ENCODE results near the gene TYROBP.
"Not testable (repeated sequence)": the region's sequence is repeated elsewhere in the genome, so short reads cannot be mapped to it uniquely, and the experiment has no call there.

The TYROBP gene

GRCh38 chr19:35931874-35932202, 23.7 kb upstream of the TYROBP start:
- no peak for DNase-seq (ENCODE audit: low read depth in 2 of 2)

GRCh38 chr19:35931161-35931873, 23.2 kb upstream of the TYROBP start:
- DNase-seq (ENCODE audit: low read depth in 2 of 2): peak; percentile 98

- no peak for DNase-seq (ENCODE audit: low read depth in 2 of 2)
These were observed 21.8 kb upstream of the TYROBP start for GRCh38 chr19:35929876-35930275.

- DNase-seq (ENCODE audit: low read depth in 2 of 2): no peak
These were observed 20.4 kb upstream of the TYROBP start for GRCh38 chr19:35928507-35928906.

GRCh38 chr19:35925501-35925900, 17.4 kb upstream of the TYROBP start:
- no peak for DNase-seq (ENCODE audit: low read depth in 2 of 2)

GRCh38 chr19:35921012-35921411, 12.9 kb upstream of the TYROBP start:
- no peak for DNase-seq (ENCODE audit: low read depth in 2 of 2)

GRCh38 chr19:35919306-35919705, 11.2 kb upstream of the TYROBP start:
- DNase-seq (ENCODE audit: low read depth in 2 of 2): no peak

GRCh38 chr19:35915443-35915842, 7.3 kb upstream of the TYROBP start:
- no peak for DNase-seq (ENCODE audit: low read depth in 2 of 2)

- no peak for DNase-seq (ENCODE audit: low read depth in 2 of 2)
These were observed 5.5 kb upstream of the TYROBP start for GRCh38 chr19:35913589-35913988.

- DNase-seq (ENCODE audit: low read depth in 2 of 2): no peak
These were observed 3.7 kb upstream of the TYROBP start for GRCh38 chr19:35911790-35912189.

GRCh38 chr19:35911173-35911572, 3.1 kb upstream of the TYROBP start:
- DNase-seq (ENCODE audit: low read depth in 2 of 2): no peak

- DNase-seq (ENCODE audit: low read depth in 2 of 2): not testable (repeated sequence)
These were observed 2.3 kb upstream of the TYROBP start for GRCh38 chr19:35910355-35910754.

- DNase-seq (ENCODE audit: low read depth in 2 of 2): no peak
These were observed 1.6 kb upstream of the TYROBP start for GRCh38 chr19:35909684-35910035.

- DNase-seq (ENCODE audit: low read depth in 2 of 2): no peak
These were observed 1.0 kb upstream of the TYROBP start for GRCh38 chr19:35908973-35909683.

GRCh38 chr19:35907377-35907745, 734 bp downstream of the TYROBP start:
- no peak for DNase-seq (ENCODE audit: low read depth in 2 of 2)

- DNase-seq (ENCODE audit: low read depth in 2 of 2): no peak
These were observed 2.8 kb downstream of the TYROBP start for GRCh38 chr19:35905178-35905727.

- DNase-seq (ENCODE audit: low read depth in 2 of 2): no peak
These were observed 3.6 kb downstream of the TYROBP start for GRCh38 chr19:35904311-35905068.

GRCh38 chr19:35903550-35904179, 4.4 kb downstream of the TYROBP start:
- peak; percentile 69 to 85 for DNase-seq (ENCODE audit: low read depth in 2 of 2)

GRCh38 chr19:35902870-35903475, 5.1 kb downstream of the TYROBP start:
- no peak for DNase-seq (ENCODE audit: low read depth in 2 of 2)

- DNase-seq (ENCODE audit: low read depth in 2 of 2): no peak
These were observed 6.0 kb downstream of the TYROBP start, which contains the start of gene HCST for GRCh38 chr19:35901854-35902661. Gene HCST (plus strand): TSS chr19:35902529. CDS start chr19:35902594, 65 bp downstream.

Data from stimulated activated CD4-positive, alpha-beta T cell treated with anti-CD3 and anti-CD28 coated beads, Interleukin-12 subunit alpha, Interleukin-12 subunit beta, amount 100 ng/mL, for 24 hours (primary cell).